Aorta (tissue), 5 donors: ENCODE data around the gene SPINK6. TPM values are rescaled to one million over a fixed set of nuclear protein-coding genes. Genes with fewer than 3 reads are reported as not detected.

Experiments used
- ATAC-seq: fragments of 200-7000 bp; cut with Tn5 transposase; one replicate; pipeline ENCODE4 v1.9.1; 2022; ENCODE audit warnings: moderate library complexity; ENCODE audit not compliant: low FRiP score
- DNase-seq, 2 donors: peaks; one replicate each; pipeline ENCODE4 v3.0.0-alpha.2; 2020
- H3K27ac ChIP-seq, 2 donors: one replicate each; pipeline ENCODE4 v1.5.1; 2013; ENCODE audit warnings: low read length in 2 of 2, mild to moderate bottlenecking in 2 of 2, moderate library complexity in 2 of 2, control low read depth in 1 of 2, inconsistent platforms in 1 of 2, low read depth in 1 of 2
- H3K27me3 ChIP-seq, 2 donors: one replicate each; pipeline ENCODE4 v1.6.1; 2013; ENCODE audit warnings: control low read depth in 1 of 2, low read length in 1 of 2, mild to moderate bottlenecking in 1 of 2, moderate library complexity in 1 of 2; ENCODE audit not compliant: insufficient read depth in 2 of 2, control insufficient read depth in 1 of 2
- H3K36me3 ChIP-seq, 2 donors: one replicate each; pipeline ENCODE4 v1.6.1; 2013; ENCODE audit warnings: control low read depth in 1 of 2, low read length in 1 of 2, mild to moderate bottlenecking in 1 of 2; ENCODE audit not compliant: insufficient read depth in 2 of 2, control insufficient read depth in 1 of 2
- H3K4me1 ChIP-seq, 2 donors: one replicate each; pipeline ENCODE4 v1.6.1; 2013; ENCODE audit warnings: low read length in 2 of 2, control low read depth in 1 of 2, mild to moderate bottlenecking in 1 of 2, moderate library complexity in 1 of 2; ENCODE audit not compliant: insufficient read depth in 2 of 2, control insufficient read depth in 1 of 2
- H3K4me3 ChIP-seq, 2 donors: one replicate each; pipeline ENCODE4 v1.5.1; 2013; ENCODE audit warnings: low read length in 2 of 2, control low read depth in 1 of 2, mild to moderate bottlenecking in 1 of 2
- H3K9me3 ChIP-seq: one replicate; pipeline ENCODE4 v1.6.1; 2013; ENCODE audit warnings: mild to moderate bottlenecking, low read length; ENCODE audit not compliant: control insufficient read depth
- WGBS, 2 donors: extraction: QIAGEN DNeasy Blood & Tissue Kit; methylation state at CpG; one replicate each; pipeline ENCODE4 v1.1.7; 2013; 5-methylcytosine and 5-hydroxymethylcytosine counted together
- intact Hi-C, 2 donors: fragments of 100-400 bp; cut with DNase I; formaldehyde crosslinking; loops; one replicate each; pipeline versions ENCODE4 v1.14.2 to v1.15.0; 2022
- polyA plus RNA-seq, 2 donors: library from polyadenylated mRNA; stranded (reverse); fragments of 200-250 nt; gene quantifications; one replicate each; pipeline ENCODE4 v1.2.3, GENCODE V29; 2013
- total RNA-seq, 2 donors: library from RNA; stranded (reverse); fragmentation: NEBNext Ultra II Directional; extraction: Animal tissue kit (Norgen Biotek cat#: 25700); gene quantifications; one replicate each; pipeline ENCODE4 v1.2.1, GENCODE V29; 2021
- donor health status: healthy with polysubstance abuse.
- donor health status: Bipolar disorder and iron deficiency.
- donor health status: DM: no; HTN: no; CAD: no.
- donor health status: DM: no; HTN: no; CAD: no.
- donor health status: DM: yes; HTN: yes; CAD: no.

Gene SPINK6
- total and polyA plus RNA-seq, 4 donors, result not detected

DNA sequence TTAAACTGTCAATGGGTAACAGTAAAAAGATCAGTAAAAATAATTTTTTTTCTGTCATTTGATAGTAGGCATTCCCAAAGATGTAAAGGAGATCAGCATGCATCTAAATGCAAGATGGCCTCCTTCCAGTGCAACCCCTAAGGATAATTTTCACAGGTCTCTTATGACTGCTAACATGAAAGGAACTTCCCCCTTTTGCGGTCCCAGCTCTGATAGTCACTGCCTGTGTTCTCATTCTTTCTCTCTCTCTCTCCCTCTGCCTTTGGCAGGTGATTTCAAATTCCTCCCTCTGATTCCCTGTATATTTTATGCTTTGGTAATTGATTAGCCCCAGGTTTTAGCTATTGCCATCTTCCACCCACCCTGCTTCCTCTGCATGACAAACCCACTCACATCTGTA, 25.6 kb upstream of the SPINK6 start:
- Histone ChIP-seq H3K4me1 (no peaks in the 10 kb centered on the region), H3K4me3 (no peak overlapping the region), H3K36me3 (no peaks in the 10 kb centered on the region), H3K27ac (no peak overlapping the region), H3K9me3 (no peaks in the 10 kb centered on the region), H3K27me3 (no peaks in the 10 kb centered on the region)
- WGBS, 2 donors, result 72 to 90% methylated on average over 1 of the region's 1 CpG
- intact Hi-C loops, result loop anchor here in 1 of 2 donors (5.0 kb wide), 1 partner anchor 555 kb away; no protein-coding TSS in a partner anchor
- no peak for DNase-seq
- no peak for ATAC-seq

DNA sequence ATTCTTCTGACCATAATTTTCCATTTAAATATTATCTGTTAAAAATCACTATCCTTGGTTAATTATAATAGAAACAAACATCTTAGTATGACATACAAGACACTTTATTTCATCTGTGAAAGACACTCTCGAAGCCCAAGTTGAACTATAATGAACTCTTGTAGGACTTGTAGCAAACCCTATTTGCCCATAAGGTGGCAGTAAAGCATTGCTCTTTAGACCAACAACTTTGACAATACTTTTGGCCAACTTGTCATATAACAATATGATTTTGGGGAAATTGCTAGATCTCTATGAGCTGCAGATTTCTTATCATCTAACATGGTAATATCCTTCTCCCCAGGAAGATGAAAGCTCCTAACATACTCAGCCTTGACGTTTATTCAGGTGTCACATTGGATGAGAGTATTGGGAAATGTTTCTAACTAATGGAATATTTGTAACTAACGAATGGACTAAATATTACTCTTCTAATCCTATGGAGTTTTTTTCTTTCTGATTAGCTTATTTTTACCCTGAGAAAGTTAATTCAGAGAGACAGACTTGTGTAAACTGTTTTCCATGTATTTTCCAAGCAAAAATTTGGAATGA, 23.5 kb upstream of the SPINK6 start:
- 31 to 36% methylated on average over 3 of the region's 3 CpGs for WGBS, 2 donors
- Histone ChIP-seq H3K4me3 (no peak overlapping the region), H3K27ac (no peak overlapping the region), H3K36me3 (no peaks in the 10 kb centered on the region), H3K4me1 (no peaks in the 10 kb centered on the region), H3K27me3 (no peaks in the 10 kb centered on the region), H3K9me3 (no peaks in the 10 kb centered on the region)
- DNase-seq (no peak), ATAC-seq (no peak)
- intact Hi-C loops, result loop anchor here in 1 of 2 donors (5.0 kb wide), 1 partner anchor 553 kb away; no protein-coding TSS in a partner anchor

- Histone ChIP-seq H3K27ac (no peak overlapping the region), H3K27me3 (no peaks in the 10 kb centered on the region), H3K36me3 (no peaks in the 10 kb centered on the region), H3K4me1 (no peaks in the 10 kb centered on the region), H3K9me3 (no peaks in the 10 kb centered on the region), H3K4me3 (no peak overlapping the region)
- DNase-seq (no peak), ATAC-seq (peak; percentile 38)
- 70 to 73% methylated on average over 3 of the region's 3 CpGs for WGBS, 2 donors
- intact Hi-C loops, result loop anchor here in 1 of 2 donors (10.0 kb wide), 1 partner anchor 538 kb away; no protein-coding TSS in a partner anchor
Measured at GRCh38 chr5:148186248-148187003, 16.4 kb upstream of the SPINK6 start.

DNA sequence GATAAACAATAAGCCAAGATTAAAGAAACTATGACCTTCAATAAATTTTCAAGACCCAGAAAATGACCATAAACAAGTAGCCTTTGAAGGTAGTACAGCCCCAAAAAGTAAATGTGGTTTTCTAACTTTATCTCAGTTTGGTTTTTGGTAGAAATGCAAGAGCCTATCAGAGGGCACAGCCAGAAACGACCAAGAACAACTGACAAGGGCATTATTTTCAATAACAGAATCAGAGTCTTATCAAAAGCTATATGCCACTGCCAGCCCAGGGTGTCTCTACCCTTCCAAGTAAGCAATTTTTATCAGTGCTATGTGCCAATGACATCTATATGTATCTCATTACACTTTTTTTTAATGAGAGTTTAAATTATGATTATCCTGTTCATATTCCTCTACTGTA, 11.8 kb upstream of the SPINK6 start:
- Histone ChIP-seq H3K36me3 (no peaks in the 10 kb centered on the region), H3K27ac (no peak overlapping the region)
- 17 to 24% methylated on average over 1 of the region's 1 CpG for WGBS, 2 donors

DNA sequence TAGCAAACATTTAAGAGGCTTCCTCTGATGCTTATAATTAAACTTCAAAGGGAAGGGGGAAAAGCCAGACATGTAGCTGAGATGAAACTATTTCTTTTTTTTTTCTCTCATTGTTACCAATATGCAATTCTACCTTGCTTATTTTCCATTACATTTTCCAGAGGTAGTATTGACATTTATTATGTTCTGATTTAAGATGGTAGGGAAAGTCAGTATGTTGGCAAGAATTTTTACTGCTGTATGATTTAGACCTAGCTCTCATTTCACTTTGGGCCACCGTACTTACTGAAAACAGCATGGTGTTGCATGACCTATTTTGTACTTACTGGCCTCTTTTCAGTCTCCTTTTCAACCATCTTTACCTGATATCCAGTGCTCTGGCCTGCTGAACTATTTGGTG, 9.6 kb upstream of the SPINK6 start:
- Histone ChIP-seq H3K27ac (no peak overlapping the region), H3K36me3 (no peaks in the 10 kb centered on the region), H3K27me3 (no peaks in the 10 kb centered on the region), H3K9me3 (no peaks in the 10 kb centered on the region), H3K4me1 (no peaks in the 10 kb centered on the region), H3K4me3 (no peak overlapping the region)
- intact Hi-C loops, result no loop called here
- no peak for DNase-seq
- WGBS, 2 donors, result 91 to 92% methylated on average over 1 of the region's 1 CpG
- no peak for ATAC-seq

More for the DNA sequence above, 11.8 kb upstream of the SPINK6 start:
- no peak for ATAC-seq
- intact Hi-C loops, result no loop called here
- no peak overlapping the region for H3K4me3 ChIP-seq
- no peaks in the 10 kb centered on the region for H3K27me3 ChIP-seq
- H3K9me3 ChIP-seq, result no peaks in the 10 kb centered on the region
- DNase-seq, result no peak
- H3K4me1 ChIP-seq, result no peaks in the 10 kb centered on the region

- ATAC-seq (no peak), DNase-seq (no peak)
- Histone ChIP-seq H3K27me3 (no peaks in the 10 kb centered on the region), H3K4me1 (no peaks in the 10 kb centered on the region), H3K36me3 (no peaks in the 10 kb centered on the region), H3K27ac (no peak overlapping the region), H3K4me3 (no peak overlapping the region), H3K9me3 (no peaks in the 10 kb centered on the region)
- WGBS, 2 donors, result 77 to 85% methylated on average over 2 of the region's 2 CpGs
- intact Hi-C loops, result no loop called here
Measured at GRCh38 chr5:148201151-148201550, 1.7 kb upstream of the SPINK6 start.

GRCh38 chr5:148205044-148205806, 2.4 kb downstream of the SPINK6 start:
- DNase-seq, result no peak
- WGBS, 2 donors, result 82 to 84% methylated on average over 4 of the region's 4 CpGs
- Histone ChIP-seq H3K4me3 (no peak overlapping the region), H3K27ac (no peak overlapping the region), H3K27me3 (no peaks in the 10 kb centered on the region), H3K36me3 (no peaks in the 10 kb centered on the region), H3K4me1 (no peaks in the 10 kb centered on the region), H3K9me3 (no peaks in the 10 kb centered on the region)
- intact Hi-C loops, result no loop called here
- no peak for ATAC-seq

DNA sequence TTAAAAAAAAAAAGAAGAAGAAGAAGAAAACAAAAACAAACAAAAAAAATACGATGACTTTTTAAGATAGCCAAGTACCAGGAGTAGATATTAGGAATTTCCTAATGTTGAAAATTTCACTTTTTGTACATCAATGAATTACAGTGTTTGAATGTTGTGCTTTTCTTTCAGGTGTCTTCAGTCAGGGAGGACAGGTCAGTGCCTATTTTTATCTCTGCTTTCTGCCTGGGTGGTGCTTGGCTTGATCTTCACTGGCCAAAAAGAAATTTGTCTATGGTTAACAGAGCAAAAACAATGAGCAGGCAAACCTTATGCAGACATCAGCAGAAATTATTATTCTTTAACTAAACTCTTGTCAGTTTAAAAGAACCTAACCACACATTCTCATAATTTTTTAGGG, 3.0 kb downstream of the SPINK6 start:
- Histone ChIP-seq H3K27ac (no peak overlapping the region), H3K27me3 (no peaks in the 10 kb centered on the region), H3K4me1 (no peaks in the 10 kb centered on the region), H3K9me3 (no peaks in the 10 kb centered on the region), H3K4me3 (no peak overlapping the region), H3K36me3 (no peaks in the 10 kb centered on the region)
- ATAC-seq (no peak), DNase-seq (no peak)
- WGBS, 2 donors, result 56 to 65% methylated on average over 1 of the region's 1 CpG
- intact Hi-C loops, result no loop called here
